ENCODE measurements around the gene WDFY4. TPM values are rescaled to one million over a fixed set of nuclear protein-coding genes. Genes with fewer than 3 reads are reported as not detected.
"Not testable (repeated sequence)": the region's sequence is repeated elsewhere in the genome, so short reads cannot be mapped to it uniquely, and the experiment has no call there.

The WDFY4 gene
- total RNA-seq, 4 donors from 2014 or later, result 0.61 to 3.8 (median 0.88) TPM

GRCh38 chr10:48638158-48638557, 46.5 kb upstream of the WDFY4 start:
- 77 to 80% methylated on average over 4 of the region's 4 CpGs for WGBS, 2 donors
- peaks cover 0 to 23% (median 0%) of the 10 kb centered on the region in 3 donors for H3K4me1 ChIP-seq
- H3K4me3 ChIP-seq, result no peak overlapping the region
- peaks cover 0 to 7% (median 0%) of the 10 kb centered on the region in 4 donors for H3K27me3 ChIP-seq
- peaks cover 0 to 10% (median 8%) of the 10 kb centered on the region in 3 donors for H3K9me3 ChIP-seq
- no peak overlapping the region for H3K27ac ChIP-seq
- TF ChIP-seq CTCF (IDR thresholded peaks at IDR 0.05) (no peak), POLR2A (IDR thresholded peaks at IDR 0.05) (no peak)
- intact Hi-C loops (cut with DNase I), result no loop called here
- no peaks in the 10 kb centered on the region for H3K36me3 ChIP-seq
- no peak for DNase-seq

DNA sequence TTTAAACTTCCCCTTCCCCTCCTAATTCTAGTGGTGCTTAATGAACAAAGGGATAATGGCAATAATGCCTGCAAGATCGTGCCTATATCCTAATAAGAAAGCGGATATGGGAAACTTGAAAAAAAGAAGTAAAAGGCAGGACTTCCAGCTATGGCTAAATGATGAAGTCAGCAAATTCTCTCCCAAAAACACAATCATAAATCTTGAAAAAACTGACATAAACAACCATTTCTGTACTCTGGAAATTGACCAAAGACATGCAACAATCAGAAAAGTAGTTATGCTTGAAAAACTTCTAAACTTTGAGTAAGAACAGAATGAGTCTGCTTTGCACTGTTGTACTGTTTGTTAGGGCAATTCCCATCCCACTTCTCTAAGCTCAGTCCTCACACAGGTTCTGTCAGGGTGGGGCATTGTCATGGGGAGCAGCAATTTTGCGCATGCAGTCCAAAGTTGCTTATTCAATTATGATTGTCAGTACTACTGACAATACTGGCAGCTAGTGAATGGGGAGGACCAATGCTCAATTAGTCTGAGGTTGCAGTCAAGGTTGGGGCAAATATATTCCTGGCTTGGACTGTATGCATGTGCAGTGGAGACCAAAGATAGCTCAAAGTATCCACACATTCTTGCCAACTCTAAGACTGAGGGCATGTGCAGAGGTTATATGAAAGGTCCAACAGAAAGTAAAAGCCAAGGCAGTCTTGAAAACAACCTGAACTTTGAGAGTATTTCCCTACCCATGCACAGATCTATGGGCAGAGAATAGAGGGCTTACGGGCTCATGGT, 45.7 kb upstream of the WDFY4 start:
- Histone ChIP-seq H3K27ac (peak overlapping the region in 1 of 4 donors; percentile 2), H3K27me3 (peaks cover 0 to 7% (median 0%) of the 10 kb centered on the region in 4 donors), H3K4me1 (peaks cover 0 to 16% (median 0%) of the 10 kb centered on the region in 3 donors), H3K9me3 (peaks cover 0 to 10% (median 8%) of the 10 kb centered on the region in 3 donors), H3K4me3 (no peak overlapping the region), H3K36me3 (no peaks in the 10 kb centered on the region)
- no peak for DNase-seq
- 58 to 72% methylated on average over 4 of the region's 4 CpGs for WGBS, 2 donors
- intact Hi-C loops (cut with DNase I), result no loop called here
- TF ChIP-seq POLR2A (IDR thresholded peaks at IDR 0.05), result no peak
- TF ChIP-seq CTCF (IDR thresholded peaks at IDR 0.05), result no peak

GRCh38 chr10:48639632-48640031, 45.0 kb upstream of the WDFY4 start:
- WGBS, 2 donors, result 11 to 30% methylated on average over 1 of the region's 1 CpG
- no peak overlapping the region for H3K4me3 ChIP-seq
- H3K27me3 ChIP-seq, result peaks cover 0 to 7% (median 0%) of the 10 kb centered on the region in 4 donors
- H3K27ac ChIP-seq, result peak overlapping the region in 1 of 4 donors; percentile 2
- no peak for DNase-seq
- H3K9me3 ChIP-seq, result peaks cover 0 to 10% (median 8%) of the 10 kb centered on the region in 3 donors
- intact Hi-C loops (cut with DNase I), result no loop called here
- TF ChIP-seq POLR2A (IDR thresholded peaks at IDR 0.05) (no peak), CTCF (IDR thresholded peaks at IDR 0.05) (no peak)
- H3K4me1 ChIP-seq, result peaks cover 0 to 10% (median 0%) of the 10 kb centered on the region in 3 donors
- H3K36me3 ChIP-seq, result no peaks in the 10 kb centered on the region

DNA sequence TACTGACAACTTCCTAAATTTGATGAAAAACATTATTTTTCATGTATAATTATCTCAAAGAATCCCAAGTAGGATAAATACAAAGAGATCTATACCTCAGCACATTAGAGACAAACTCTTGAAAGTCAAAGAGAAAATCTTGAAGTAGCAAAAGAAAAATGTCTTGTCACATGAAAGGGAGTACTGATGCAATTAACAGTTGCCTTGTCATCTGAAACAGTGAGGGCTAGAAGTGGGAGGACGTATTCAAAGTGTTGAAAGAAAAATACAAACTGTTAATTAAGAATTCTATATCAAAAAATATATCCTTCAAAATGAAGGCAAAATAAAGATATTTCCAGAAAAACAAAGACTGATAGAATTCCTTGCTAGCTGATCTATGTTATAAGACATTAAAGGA, 44.3 kb upstream of the WDFY4 start:
- TF ChIP-seq POLR2A (IDR thresholded peaks at IDR 0.05) (no peak), CTCF (IDR thresholded peaks at IDR 0.05) (no peak)
- intact Hi-C loops (cut with DNase I), result no loop called here
- H3K4me3 ChIP-seq, result no peak overlapping the region
- no peak overlapping the region for H3K27ac ChIP-seq
- DNase-seq, result no peak
- peaks cover 0 to 7% (median 0%) of the 10 kb centered on the region in 4 donors for H3K27me3 ChIP-seq
- peaks cover 0 to 4% (median 0%) of the 10 kb centered on the region in 3 donors for H3K4me1 ChIP-seq
- WGBS, 2 donors, result 32 to 60% methylated on average over 1 of the region's 1 CpG
- peaks cover 0 to 10% (median 8%) of the 10 kb centered on the region in 3 donors for H3K9me3 ChIP-seq
- H3K36me3 ChIP-seq, result no peaks in the 10 kb centered on the region

DNA sequence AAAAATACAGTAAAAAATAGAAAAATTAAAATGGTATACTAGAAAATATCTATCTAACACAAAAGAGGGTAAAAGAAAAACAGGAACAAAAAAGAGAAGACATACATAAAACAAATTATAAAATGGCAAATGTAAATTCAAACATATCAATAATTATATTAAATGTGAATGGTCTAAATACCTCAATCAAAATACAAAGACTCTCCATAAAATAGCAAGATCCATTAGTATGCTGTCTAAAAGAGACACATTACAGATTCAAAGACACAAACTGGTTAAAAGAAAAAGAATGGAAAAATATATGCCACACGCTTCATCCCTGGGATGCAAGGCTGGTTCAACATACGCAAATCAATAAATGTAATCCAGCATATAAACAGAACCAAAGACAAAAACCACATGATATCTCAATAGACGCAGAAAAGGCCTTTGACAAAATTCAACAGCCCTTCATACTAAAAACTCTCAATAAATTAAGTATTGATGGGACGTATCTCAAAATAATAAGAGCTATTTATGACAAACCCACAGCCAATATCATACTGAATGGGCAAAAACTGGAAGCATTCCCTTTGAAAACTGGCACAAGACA, 43.5 kb upstream of the WDFY4 start:
- intact Hi-C loops (cut with DNase I); H3K27me3 ChIP-seq; H3K36me3 ChIP-seq; DNase-seq; H3K4me3 ChIP-seq; H3K27ac ChIP-seq; H3K4me1 ChIP-seq: not testable (repeated sequence)
- 78 to 90% methylated on average over 4 of the region's 4 CpGs for WGBS, 2 donors
- peaks cover 0 to 10% (median 8%) of the 10 kb centered on the region in 3 donors for H3K9me3 ChIP-seq
